Smooth muscle cell of bladder (primary cell): ENCODE results near the gene ZNF831. TPM values are rescaled to one million over a fixed set of nuclear protein-coding genes. Genes with fewer than 3 reads are reported as not detected.

ENCODE experiments used
- total RNA-seq: library from RNA; depleted of rRNA; stranded (reverse); fragments of >200 nt; gene quantifications from 2 replicates; pipeline ENCODE4 v1.2.3, GENCODE V29; 2014

Gene ZNF831
- total RNA-seq = not detected in 2 replicates

GRCh38 chr20:59163631-59164530 is at the start of gene ZNF831:
ZNF831 (plus strand) TSS chr20:59163821; CDS start chr20:59191020, 27,199 bp downstream.

GRCh38 chr20:59300333-59301081 is 136.9 kb downstream of the ZNF831 start, which contains the start of gene EDN3:
EDN3 (plus strand) TSS chr20:59300611; CDS start chr20:59300813, 202 bp downstream.

Other genes starting within 250 kb of the ZNF831 start
- gene NELFCD, start 182.6 kb upstream of the ZNF831 start, total RNA-seq = 44.7 and 49.2 TPM in 2 replicates
- 144 and 195 TPM in 2 replicates for gene CTSZ, start 156.6 kb upstream of the ZNF831 start, total RNA-seq
- gene TUBB1, start 144.4 kb upstream of the ZNF831 start, total RNA-seq = under 0.01 TPM in 1 of 2 replicates, not detected in the other
- 31.0 and 36.1 TPM in 2 replicates for gene ATP5F1E, start 131.5 kb upstream of the ZNF831 start, total RNA-seq
- 85.8 and 86.5 TPM in 2 replicates for gene PRELID3B, start 121.0 kb upstream of the ZNF831 start, total RNA-seq
- not detected in 2 replicates for gene EDN3, start 136.8 kb downstream of the ZNF831 start, total RNA-seq